GM12878 (cell line): ENCODE results near the gene NAT10. TPM values are rescaled to one million over a fixed set of nuclear protein-coding genes. Genes with fewer than 3 reads are reported as not detected.

Experiments
- ATAC-seq: fragments of 200-7000 bp; cut with Tn5 transposase; 3 replicates; pipeline ENCODE4 v1.9.1; 2020; ENCODE audit warnings: mild to moderate bottlenecking, moderate library complexity
- BruUV-seq: library from RNA; stranded (reverse); fragments of 400-500 nt; replicated peaks from 2 replicates; lab custom pipeline; 2021; lab: Mats Ljungman, UMichigan
- CTCF ChIA-PET: fragments of 300-600 bp; sonication (Branson Sonifier 250); formaldehyde crosslinking; extraction: SDS; loops from one replicate; lab custom pipeline; 2021; ENCODE audit warnings: inconsistent platforms; lab: Yijun Ruan, JAX
- POLR2A ChIA-PET: fragments of 350-600 bp; formaldehyde crosslinking; extraction: SDS; loops from one replicate; lab custom pipeline; 2021; ENCODE audit warnings: inconsistent platforms; lab: Charles Lee
- RAD21 ChIA-PET: fragments of 300-600 bp; sonication (Branson Sonifier 250); formaldehyde crosslinking; loops from one replicate; lab custom pipeline; 2023; ENCODE audit warnings: antibody characterized with exemption; ENCODE audit not compliant: unreplicated experiment; lab: Charles Lee
- SMC1A ChIA-PET: fragments of 300-600 bp; sonication (Branson Sonifier 250); formaldehyde crosslinking; loops from one replicate; lab custom pipeline; 2023; ENCODE audit not compliant: unreplicated experiment, uncharacterized antibody; lab: Charles Lee
- DNase-seq: peaks from one replicate; pipeline ENCODE4 v3.0.0-alpha.2; 2011; ENCODE audit warnings: low read depth, low spot score
- FAIRE-seq: peaks from 3 replicates; lab custom pipeline; 2011; peaks lifted over from hg19 to GRCh38; lab: Jason Lieb, UNC
- H2AFZ ChIP-seq: 2 replicates; pipeline ENCODE4 v1.6.0; 2011; ENCODE audit warnings: low read depth, low read length, control low read depth; ENCODE audit not compliant: control insufficient read depth
- H3K27ac ChIP-seq: 2 replicates; pipeline ENCODE4 v1.5.1; 2011; ENCODE audit warnings: control low read depth; ENCODE audit not compliant: control insufficient read depth, insufficient read depth
- H3K27me3 ChIP-seq, 2 experiments: replicated peaks in 1 of 2; 2 replicates each; pipeline versions ENCODE4 v1.6.0 to v1.6.1; 2011; ENCODE audit warnings: low read length in 1 of 2; ENCODE audit not compliant: control insufficient read depth in 2 of 2, insufficient read depth in 2 of 2
- H3K36me3 ChIP-seq, 2 experiments: 2 replicates each; pipeline ENCODE4 v1.5.1; 2011; ENCODE audit warnings: low read length in 1 of 2; ENCODE audit not compliant: control insufficient read depth in 2 of 2, insufficient read depth in 2 of 2
- H3K4me1 ChIP-seq: 2 replicates; pipeline ENCODE4 v1.6.1; 2011; ENCODE audit warnings: mild to moderate bottlenecking, low read length, moderate library complexity, mixed read lengths; ENCODE audit not compliant: control insufficient read depth, insufficient read depth
- H3K4me2 ChIP-seq: 2 replicates; pipeline ENCODE4 v1.6.0; 2011; ENCODE audit warnings: control low read depth; ENCODE audit not compliant: control insufficient read depth, insufficient read depth
- H3K4me3 ChIP-seq: fragments of 200-600 bp; sonication (generic); 2 replicates; pipeline ENCODE4 v1.5.1; 2016
- H3K79me2 ChIP-seq: 2 replicates; pipeline ENCODE4 v1.6.0; 2011; ENCODE audit warnings: low read length; ENCODE audit not compliant: control insufficient read depth, insufficient read depth
- H3K9ac ChIP-seq: 2 replicates; pipeline ENCODE4 v1.8.0; 2011; ENCODE audit warnings: low read length, control low read depth, mixed read lengths; ENCODE audit not compliant: control insufficient read depth, insufficient read depth
- H3K9me3 ChIP-seq: replicated peaks from 3 replicates; pipeline ENCODE4 v1.5.1; 2011; ENCODE audit warnings: mild to moderate bottlenecking, low read length; ENCODE audit not compliant: control insufficient read depth, insufficient read depth
- H4K20me1 ChIP-seq: 2 replicates; pipeline ENCODE4 v1.6.0; 2011; ENCODE audit not compliant: control insufficient read depth, insufficient read depth
- CBFB ChIP-seq: IDR thresholded peaks from 2 replicates; pipeline ENCODE4 v1.6.1; 2016; ENCODE audit warnings: antibody characterized with exemption, low read depth
- ELK1 ChIP-seq: IDR thresholded peaks from 2 replicates; pipeline ENCODE4 v1.6.1; 2012; ENCODE audit warnings: low read depth, low read length, improper control_type of control experiment
- ESRRA ChIP-seq: IDR thresholded peaks from 2 replicates; pipeline ENCODE4 v1.6.1; 2012; ENCODE audit warnings: mild to moderate bottlenecking, low read length, improper control_type of control experiment
- IRF3 ChIP-seq: fragments of 450-650 bp; IDR thresholded peaks from 2 replicates; pipeline ENCODE4 v1.6.1; 2014; ENCODE audit warnings: mild to moderate bottlenecking
- KLF5 ChIP-seq: fragments of 450-650 bp; IDR thresholded peaks from 2 replicates; pipeline ENCODE4 v1.6.1; 2014; ENCODE audit warnings: mild to moderate bottlenecking; ENCODE audit not compliant: partially characterized antibody
- PAX5 ChIP-seq: IDR thresholded peaks from 2 replicates; pipeline ENCODE4 v1.6.1; 2011; ENCODE audit warnings: low read depth, low read length, borderline replicate concordance
- RCOR1 ChIP-seq: conservative IDR thresholded peaks from 2 replicates; pipeline ENCODE4 v1.6.1; 2012; ENCODE audit warnings: low read depth, low read length, improper control_type of control experiment
- SREBF1 ChIP-seq: IDR thresholded peaks from 2 replicates; pipeline ENCODE4 v1.6.1; 2012; ENCODE audit warnings: mild to moderate bottlenecking, low read length
- ZBTB11 ChIP-seq: fragments of 450-650 bp; formaldehyde crosslinking; IDR thresholded peaks from 2 replicates; pipeline ENCODE4 v1.5.0; 2022; ENCODE audit warnings: mild to moderate bottlenecking, missing genetic modification characterization
- WGBS: methylation state at CpG from one replicate; pipeline ENCODE4 v1.1.6; 2016; ENCODE audit warnings: low lambda C conversion rate; ENCODE audit not compliant: insufficient replicate concordance, insufficient coverage; ENCODE audit errors: missing lambda C conversion rate; 5-methylcytosine and 5-hydroxymethylcytosine counted together
- in situ Hi-C: fragments of 300-500 bp; cut with MboI; formaldehyde crosslinking; loops from 9 replicates; pipeline ENCODE4 v1.14.3; 2018; ENCODE audit warnings: mixed read lengths
- intact Hi-C: fragments of 100-400 bp; cut with micrococcal nuclease; formaldehyde crosslinking; loops from one replicate; pipeline ENCODE4 v1.14.2; 2022; ENCODE audit not compliant: unreplicated experiment
- polyA plus RNA-seq, 11 experiments: library from polyadenylated mRNA; depleted of rRNA in 4 of 11; unstranded in 6 of 11; stranded (reverse) in 5 of 11; fragments of >200 nt; fragmentation: Nextera tagmentation in 4 of 11; fragmentation: Illumina TruSeq in 1 of 11; extraction: Ambion mirVana in 4 of 11; extraction: Trizol in 1 of 11; gene quantifications; 1 replicate in 1 of 11; 2 replicates in 10 of 11; pipeline versions ENCODE4 v1.2.1 to v1.2.3, GENCODE V29; 2011 to 2016; ENCODE audit warnings: inconsistent platforms in 2 of 11, missing spikeins in 2 of 11, low read depth in 1 of 11
- total RNA-seq, 4 experiments: library from RNA; depleted of rRNA in 3 of 4; stranded (reverse); fragments of >200 nt in 3 of 4; fragmentation: Illumina TruSeq in 1 of 4; extraction: Trizol in 1 of 4; gene quantifications; 2 replicates each; pipeline versions ENCODE4 v1.2.1 to v1.2.3, GENCODE V29; 2013 to 2021

NAT10 gene
- total and polyA plus RNA-seq, 10 of the 15 experiments (the other 5 are each of a cell fraction or from before 2014, with no cell fraction given), result 45.1 to 95.5 (median 72.8) TPM

GRCh38 chr11:34165786-34166555, 60.5 kb downstream of the NAT10 start:
- in situ Hi-C loops, result loop anchor here (25.0 kb wide), 1 partner anchor 321 kb away; no protein-coding TSS in a partner anchor
- POLR2A ChIA-PET, result no interaction called here

More at GRCh38 chr11:34165786-34166555, 60.5 kb downstream of the NAT10 start:
- WGBS, result 82% methylated on average over 12 of the region's 12 CpGs
- no peaks in the 10 kb centered on the region for H3K9me3 ChIP-seq
- ChIA-PET CTCF (interaction anchor here (2.1 kb wide), 1 partner anchor 9 kb away, joined by 6 read pairs; no protein-coding TSS in a partner anchor), SMC1A (no interaction called here), RAD21 (no interaction called here)
- H4K20me1 ChIP-seq, result no peaks in the 10 kb centered on the region
- no peak overlapping the region for H3K4me2 ChIP-seq
- H3K4me1 ChIP-seq, result no peaks in the 10 kb centered on the region
- H2AFZ ChIP-seq, result no peak overlapping the region
- FAIRE-seq (no peak), DNase-seq (no peak), ATAC-seq (no peak)
- H3K27me3 ChIP-seq, result no peaks in the 10 kb centered on the region
- H3K4me3 ChIP-seq, result no peak overlapping the region
- TF ChIP-seq SREBF1 (no peak), KLF5 (no peak), IRF3 (no peak), ELK1 (no peak), RCOR1 (no peak), CBFB (no peak), ZBTB11 (CRISPR knock-in tag) (no peak), PAX5 (no peak), ESRRA (no peak)
- no TSS peak for BruUV-seq
- no peaks in the 10 kb centered on the region for H3K79me2 ChIP-seq
- no peak overlapping the region for H3K27ac ChIP-seq
- no peak overlapping the region for H3K9ac ChIP-seq
- peaks cover 0 to 3% of the 10 kb centered on the region in 2 experiments; a peak in 2 of 4 replicates for H3K36me3 ChIP-seq
- intact Hi-C loops, result no loop called here
